ENCODE results near the gene IFT81.
A peak's percentile ranks its signal among the peaks of the same experiment; 100 is the strongest.

The IFT81 gene

DNA sequence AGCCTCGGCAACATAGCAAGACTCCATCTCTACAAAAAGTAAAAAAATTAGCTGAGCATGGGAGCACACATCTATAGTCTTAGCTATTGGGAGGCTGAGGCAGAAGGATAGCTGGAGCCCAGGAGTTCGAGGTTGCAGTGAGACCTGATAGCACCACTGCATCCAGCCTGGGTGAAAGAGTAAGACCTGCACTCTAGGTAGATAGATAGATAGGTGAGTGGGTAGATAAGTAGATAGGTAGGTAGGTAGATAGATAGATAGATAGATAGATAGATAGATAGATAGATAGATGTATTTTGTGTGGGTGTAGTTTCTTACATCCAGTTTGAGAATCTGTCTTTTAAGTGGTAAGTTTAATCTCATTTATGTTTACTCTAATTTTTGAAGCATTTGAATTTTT lies 72.8 kb downstream of the IFT81 start:
- TF ChIP-seq, protein P1, sequence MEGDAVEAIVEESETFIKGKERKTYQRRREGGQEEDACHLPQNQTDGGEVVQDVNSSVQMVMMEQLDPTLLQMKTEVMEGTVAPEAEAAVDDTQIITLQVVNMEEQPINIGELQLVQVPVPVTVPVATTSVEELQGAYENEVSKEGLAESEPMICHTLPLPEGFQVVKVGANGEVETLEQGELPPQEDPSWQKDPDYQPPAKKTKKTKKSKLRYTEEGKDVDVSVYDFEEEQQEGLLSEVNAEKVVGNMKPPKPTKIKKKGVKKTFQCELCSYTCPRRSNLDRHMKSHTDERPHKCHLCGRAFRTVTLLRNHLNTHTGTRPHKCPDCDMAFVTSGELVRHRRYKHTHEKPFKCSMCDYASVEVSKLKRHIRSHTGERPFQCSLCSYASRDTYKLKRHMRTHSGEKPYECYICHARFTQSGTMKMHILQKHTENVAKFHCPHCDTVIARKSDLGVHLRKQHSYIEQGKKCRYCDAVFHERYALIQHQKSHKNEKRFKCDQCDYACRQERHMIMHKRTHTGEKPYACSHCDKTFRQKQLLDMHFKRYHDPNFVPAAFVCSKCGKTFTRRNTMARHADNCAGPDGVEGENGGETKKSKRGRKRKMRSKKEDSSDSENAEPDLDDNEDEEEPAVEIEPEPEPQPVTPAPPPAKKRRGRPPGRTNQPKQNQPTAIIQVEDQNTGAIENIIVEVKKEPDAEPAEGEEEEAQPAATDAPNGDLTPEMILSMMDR (IDR thresholded peaks at IDR 0.05; ENCODE audit: low read depth, low read length) = no peak
- DNase-seq (ENCODE audit: extremely low read depth, low read depth) = no peak

DNA sequence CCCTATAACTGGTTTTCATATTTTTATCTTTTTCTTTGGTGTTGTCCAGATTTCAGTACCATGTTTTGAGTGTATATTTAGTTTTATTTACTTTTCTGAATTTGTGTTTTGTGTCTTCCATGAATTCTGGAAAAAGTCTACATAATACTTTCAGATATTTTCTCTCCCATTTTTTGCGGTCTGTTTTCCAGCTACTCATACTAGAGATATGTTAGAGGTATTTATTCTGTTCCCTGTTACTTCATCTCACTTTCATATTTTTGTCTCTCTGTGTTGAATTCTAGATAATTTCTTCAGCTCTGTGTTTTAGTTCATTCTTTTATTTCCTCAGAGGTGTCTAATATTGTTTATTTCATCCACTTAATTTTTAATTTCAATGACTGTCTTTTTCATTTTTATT lies 74.2 kb downstream of the IFT81 start:
- TF ChIP-seq, protein P1 (IDR thresholded peaks at IDR 0.05; ENCODE audit: low read depth, low read length) = no peak
- no peak for DNase-seq (ENCODE audit: extremely low read depth, low read depth)

DNA sequence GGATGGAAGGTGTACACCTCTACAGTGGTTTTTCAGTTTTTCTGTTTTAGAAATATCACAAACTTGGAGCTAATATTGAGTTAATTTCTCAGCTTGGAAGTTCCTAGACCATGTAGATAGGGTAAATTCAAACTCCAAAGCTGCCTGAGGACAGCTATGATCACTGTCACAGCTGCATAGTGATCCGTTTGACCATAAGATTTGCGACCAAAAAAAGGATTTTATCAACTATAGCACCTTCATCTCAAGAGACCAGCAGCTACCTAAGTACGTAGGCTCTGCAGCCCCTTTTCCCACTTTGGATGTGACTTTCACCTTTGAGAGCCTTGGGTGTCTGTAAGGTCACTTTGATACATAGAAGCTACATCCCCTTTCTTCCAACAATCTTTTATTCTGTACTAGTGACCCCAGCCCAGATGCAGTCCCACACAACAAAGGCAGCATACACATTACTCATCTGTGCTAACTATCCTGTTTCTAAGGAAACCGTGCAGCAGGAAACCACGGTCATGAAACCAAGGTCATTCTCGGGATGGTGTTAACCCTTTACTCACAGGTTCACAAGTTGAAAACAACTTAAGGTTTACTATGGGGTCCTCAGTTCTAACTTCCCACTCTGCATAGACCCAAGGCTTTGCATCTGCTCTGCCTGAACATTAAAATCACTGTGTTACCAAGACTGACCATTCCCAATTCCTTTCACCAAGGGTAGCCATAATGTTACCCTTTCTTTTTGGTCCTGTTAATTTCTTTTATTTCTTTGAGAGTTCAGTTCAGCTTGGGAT lies 75.4 kb downstream of the IFT81 start:
- DNase-seq (ENCODE audit: extremely low read depth, low read depth) = peak; percentile 32
- TF ChIP-seq, protein P1 (IDR thresholded peaks at IDR 0.05; ENCODE audit: low read depth, low read length) = no peak

DNA sequence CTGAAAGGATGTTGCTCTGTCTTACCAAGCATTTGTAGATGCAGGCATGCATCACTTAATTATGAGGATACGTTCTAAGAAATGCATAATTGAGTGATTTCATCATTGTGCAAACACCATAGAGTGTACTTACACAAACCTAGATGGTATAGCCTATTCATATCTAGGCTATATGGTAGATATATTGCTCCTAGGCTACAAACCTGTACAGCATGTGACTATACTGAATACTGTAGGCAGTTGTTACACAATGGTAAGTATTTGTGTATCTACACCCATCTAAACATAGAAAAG lies 75.9 kb downstream of the IFT81 start:
- no peak for DNase-seq (ENCODE audit: extremely low read depth, low read depth)
- TF ChIP-seq, protein P1 (IDR thresholded peaks at IDR 0.05; ENCODE audit: low read depth, low read length) = no peak

DNA sequence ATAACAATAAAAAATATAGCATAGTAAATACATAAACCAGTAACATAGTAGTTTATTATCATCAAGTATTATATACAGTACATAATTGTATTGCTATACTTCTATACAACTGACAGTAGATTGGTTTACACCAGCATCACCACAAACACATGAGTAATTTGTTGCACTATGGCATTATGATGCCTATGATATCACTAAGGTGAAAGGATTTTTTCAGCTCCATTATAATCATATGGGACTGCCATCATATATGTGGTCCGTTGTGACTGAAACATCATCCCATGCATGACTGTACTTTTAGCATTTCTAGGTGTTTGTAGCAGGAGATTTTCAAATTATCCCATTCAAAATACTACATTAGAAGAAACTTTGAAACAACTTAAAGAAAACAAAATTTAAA lies 77.8 kb downstream of the IFT81 start:
- TF ChIP-seq, protein P1 (IDR thresholded peaks at IDR 0.05; ENCODE audit: low read depth, low read length) = no peak
- DNase-seq (ENCODE audit: extremely low read depth, low read depth) = no peak

DNA sequence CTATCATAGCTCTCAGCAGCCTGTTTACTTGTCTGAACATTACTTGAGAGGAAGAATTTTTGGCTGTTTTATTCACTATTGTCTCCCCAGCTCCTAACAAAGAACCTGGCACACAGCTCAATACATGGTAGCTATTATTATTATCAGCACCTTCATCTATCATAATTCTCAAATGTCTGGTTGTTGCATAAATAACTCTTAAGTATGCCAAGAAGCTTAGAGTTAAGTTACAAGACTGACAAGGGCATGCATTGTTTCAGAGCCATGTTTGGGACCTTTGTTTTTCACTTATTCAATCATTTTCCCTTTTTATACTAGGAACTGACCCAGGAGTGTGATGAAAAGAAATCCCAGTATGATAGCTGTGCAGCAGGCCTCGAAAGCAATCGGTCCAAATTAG lies 79.4 kb downstream of the IFT81 start:
- DNase-seq (ENCODE audit: extremely low read depth, low read depth) = no peak
- TF ChIP-seq, protein P1 (IDR thresholded peaks at IDR 0.05; ENCODE audit: low read depth, low read length) = no peak

DNA sequence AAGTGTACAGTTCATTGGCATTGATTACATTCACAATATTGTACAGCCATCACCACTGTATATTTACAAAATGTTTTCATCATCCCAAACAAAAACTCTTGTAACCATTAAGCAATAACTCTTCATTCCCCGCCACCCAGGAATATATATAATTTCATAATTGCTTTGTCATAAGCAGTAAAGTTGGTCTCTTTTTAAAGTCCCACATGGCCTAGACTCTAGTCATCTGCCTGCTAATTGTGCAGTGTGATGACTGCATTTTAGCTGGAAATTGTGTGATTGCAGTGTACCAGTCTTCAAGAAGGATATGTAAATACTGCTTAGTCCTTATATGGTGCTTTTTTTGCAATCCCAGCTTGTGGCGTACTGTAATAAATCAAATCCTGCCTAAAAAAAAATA lies 81.8 kb downstream of the IFT81 start:
- TF ChIP-seq, protein P1 (IDR thresholded peaks at IDR 0.05; ENCODE audit: low read depth, low read length) = no peak
- DNase-seq (ENCODE audit: extremely low read depth, low read depth) = no peak

DNA sequence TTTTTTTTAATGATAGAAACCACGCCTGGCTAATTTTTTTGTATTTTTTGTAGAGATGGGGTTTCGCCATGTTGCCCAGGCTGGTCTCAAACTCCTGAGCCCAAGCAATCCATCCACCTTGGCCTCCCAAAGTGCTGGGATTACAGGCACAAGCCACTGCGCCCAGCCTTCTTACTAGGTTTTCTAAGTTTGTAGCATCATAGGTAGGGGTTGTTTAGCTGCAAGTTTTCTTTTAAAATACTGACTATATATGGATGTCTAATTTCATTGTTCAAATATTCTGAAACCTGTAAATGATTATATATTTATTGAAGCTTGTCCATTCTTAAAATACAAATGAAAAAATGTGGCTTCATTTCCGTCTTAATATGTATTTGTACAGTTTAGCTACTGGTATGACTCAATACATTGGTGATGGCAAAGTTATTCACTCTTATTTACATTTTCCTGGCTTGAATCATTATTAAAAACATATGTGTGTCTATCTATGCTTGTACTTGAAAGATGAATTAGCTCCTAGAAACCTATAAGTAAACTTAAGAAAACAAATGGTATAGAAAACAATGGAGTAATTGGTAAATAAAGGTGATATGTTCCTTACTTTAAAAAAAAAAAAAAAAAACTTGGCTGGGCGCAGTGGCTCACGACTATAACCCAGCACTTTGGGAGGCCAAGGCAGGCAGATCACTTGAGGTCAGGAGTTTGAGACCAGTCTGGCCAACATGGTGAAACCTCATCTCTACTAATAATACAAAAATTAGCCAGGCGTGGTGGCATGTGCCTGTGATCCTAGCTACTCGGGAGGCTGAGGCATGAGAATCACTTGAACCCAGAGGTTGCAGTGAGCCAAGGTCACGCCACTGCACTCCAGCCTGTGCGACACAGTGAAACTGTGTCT lies 87.7 kb downstream of the IFT81 start:
- DNase-seq (ENCODE audit: extremely low read depth, low read depth) = peak; percentile 81
